OCI-LY7 (cell line): ENCODE data around the gene NDUFA12. TPM values are rescaled to one million over a fixed set of nuclear protein-coding genes. Genes with fewer than 3 reads are reported as not detected.

Experiments used
- BruUV-seq: library from RNA; stranded (reverse); fragments of 400-500 nt; replicated peaks from 2 replicates; lab custom pipeline; 2021; lab: Mats Ljungman, UMichigan
- CTCF ChIA-PET: fragments of 300-600 bp; sonication (Branson Sonifier 250); formaldehyde crosslinking; loops from one replicate; lab custom pipeline; 2022; ENCODE audit warnings: antibody characterized with exemption; ENCODE audit not compliant: unreplicated experiment; lab: Charles Lee
- POLR2A ChIA-PET: fragments of 300-600 bp; sonication (Branson Sonifier 250); formaldehyde crosslinking; loops from one replicate; lab custom pipeline; 2022; ENCODE audit warnings: antibody characterized with exemption; lab: Charles Lee
- DNase-seq: peaks from one replicate; pipeline ENCODE4 v3.0.0-alpha.2; 2015; ENCODE audit warnings: low spot score
- H2AFZ ChIP-seq: fragments of 200-600 bp; sonication (generic), shearing (Covaris generic); 2 replicates; pipeline ENCODE4 v1.6.1; 2014; ENCODE audit warnings: mild to moderate bottlenecking, antibody characterized with exemption, low read length, moderate library complexity
- H3K27ac ChIP-seq: fragments of 200-600 bp; sonication (generic); 2 replicates; pipeline ENCODE4 v1.5.1; 2014; ENCODE audit warnings: mixed run types, low read depth, mild to moderate bottlenecking, moderate library complexity, low read length, inconsistent platforms; ENCODE audit not compliant: poor library complexity, severe bottlenecking
- H3K36me3 ChIP-seq: fragments of 200-600 bp; sonication (generic); 2 replicates; pipeline ENCODE4 v1.6.1; 2014; ENCODE audit warnings: mild to moderate bottlenecking, antibody characterized with exemption, low read length, moderate library complexity, mixed read lengths; ENCODE audit not compliant: insufficient read depth
- H3K4me1 ChIP-seq: fragments of 200-600 bp; sonication (generic); 2 replicates; pipeline ENCODE4 v1.5.1; 2014; ENCODE audit warnings: mild to moderate bottlenecking, low read length; ENCODE audit not compliant: insufficient read depth, poor library complexity, severe bottlenecking
- H3K4me2 ChIP-seq: fragments of 200-600 bp; sonication (generic); 2 replicates; pipeline ENCODE4 v1.6.1; 2014; ENCODE audit warnings: mild to moderate bottlenecking, low read length
- H3K4me3 ChIP-seq: fragments of 200-600 bp; sonication (generic); 2 replicates; pipeline ENCODE4 v1.5.1; 2014; ENCODE audit warnings: mild to moderate bottlenecking, low read depth, low read length; ENCODE audit not compliant: poor library complexity, severe bottlenecking
- H3K79me2 ChIP-seq: fragments of 200-600 bp; sonication (generic); 2 replicates; pipeline ENCODE4 v1.6.1; 2016; ENCODE audit warnings: low read depth, mild to moderate bottlenecking, low read length, moderate library complexity, mixed read lengths; ENCODE audit not compliant: insufficient read depth
- H3K9me2 ChIP-seq: fragments of 200-600 bp; sonication (generic); 2 replicates; pipeline ENCODE4 v1.6.1; 2016; ENCODE audit warnings: mild to moderate bottlenecking, low read length, mixed read lengths; ENCODE audit not compliant: insufficient read depth
- H3K9me3 ChIP-seq: fragments of 200-600 bp; sonication (generic); 2 replicates; pipeline ENCODE4 v1.6.1; 2014; ENCODE audit warnings: mild to moderate bottlenecking, mixed run types, low read length, mixed read lengths
- H4K20me1 ChIP-seq: fragments of 200-600 bp; sonication (generic); 2 replicates; pipeline ENCODE4 v1.6.1; 2014; ENCODE audit warnings: mild to moderate bottlenecking, antibody characterized with exemption, low read length, moderate library complexity, mixed read lengths; ENCODE audit not compliant: insufficient read depth
- EZH2phosphoT487 ChIP-seq: fragments of 200-600 bp; sonication (generic); IDR thresholded peaks from 2 replicates; pipeline ENCODE4 v1.6.1; 2018; ENCODE audit warnings: low read depth, borderline replicate concordance, mild to moderate bottlenecking, mixed run types, antibody characterized with exemption, low read length, moderate library complexity, mixed read lengths
- intact Hi-C: fragments of 100-400 bp; cut with micrococcal nuclease; formaldehyde crosslinking; loops from one replicate; pipeline ENCODE4 v1.10.0; 2022; ENCODE audit not compliant: unreplicated experiment
- total RNA-seq, 2 experiments: library from RNA; depleted of rRNA in 1 of 2; stranded (reverse); fragments of >200 nt in 1 of 2; shearing (Covaris generic) in 1 of 2; gene quantifications; 2 replicates each; pipeline ENCODE4 v1.2.3, GENCODE V29; 2014 to 2022
- TF ChIP-seq, protein P1 (sequence below): fragments of 200-600 bp; sonication (generic); conservative IDR thresholded peaks from 2 replicates; pipeline ENCODE4 v1.5.1; 2014; ENCODE audit warnings: mild to moderate bottlenecking, antibody characterized with exemption, low read length, moderate library complexity, mixed read lengths

Gene NDUFA12
- total RNA-seq, 2 experiments from 2014 or later = 127 to 147 TPM

DNA sequence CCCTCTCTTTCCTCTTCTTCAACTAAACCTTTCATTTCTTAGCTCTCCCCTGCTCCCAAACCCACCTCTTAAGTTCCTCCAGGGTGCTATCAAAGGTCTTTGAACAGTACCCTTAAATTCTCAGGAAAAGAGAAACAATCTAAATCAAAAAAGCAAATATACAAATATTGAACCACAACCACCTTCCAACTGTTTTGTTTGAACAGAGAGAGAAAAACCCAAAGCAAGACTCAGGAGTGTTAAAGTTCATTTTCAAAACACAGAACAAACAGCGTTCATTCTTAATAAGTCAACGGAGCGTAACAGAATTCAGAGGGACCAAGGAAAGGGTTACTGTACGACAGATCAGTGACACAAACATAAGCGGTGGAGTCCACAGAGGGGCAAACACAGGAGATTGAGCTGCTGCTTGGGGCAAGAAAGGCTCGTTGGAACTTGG lies 73.3 kb downstream of the NDUFA12 start:
- BruUV-seq = no TSS peak
- Histone ChIP-seq H4K20me1 (no peaks in the 10 kb centered on the region), H3K79me2 (no peaks in the 10 kb centered on the region), H3K36me3 (no peaks in the 10 kb centered on the region), H2AFZ (no peak overlapping the region), H3K9me3 (no peaks in the 10 kb centered on the region), H3K4me2 (no peak overlapping the region), H3K4me3 (no peak overlapping the region), H3K27ac (no peak overlapping the region), H3K4me1 (no peaks in the 10 kb centered on the region), H3K9me2 (no peaks in the 10 kb centered on the region)
- intact Hi-C loops = no loop called here
- ChIA-PET CTCF (no interaction called here), POLR2A (interaction anchor here (0.6 to 1.5 kb wide), 3 partner anchors 18 to 58 kb away, joined by 3 to 5 read pairs (median 3); no protein-coding TSS in a partner anchor)
- DNase-seq = no peak
- no peak for TF ChIP-seq EZH2phosphoT487
- TF ChIP-seq, protein P1, sequence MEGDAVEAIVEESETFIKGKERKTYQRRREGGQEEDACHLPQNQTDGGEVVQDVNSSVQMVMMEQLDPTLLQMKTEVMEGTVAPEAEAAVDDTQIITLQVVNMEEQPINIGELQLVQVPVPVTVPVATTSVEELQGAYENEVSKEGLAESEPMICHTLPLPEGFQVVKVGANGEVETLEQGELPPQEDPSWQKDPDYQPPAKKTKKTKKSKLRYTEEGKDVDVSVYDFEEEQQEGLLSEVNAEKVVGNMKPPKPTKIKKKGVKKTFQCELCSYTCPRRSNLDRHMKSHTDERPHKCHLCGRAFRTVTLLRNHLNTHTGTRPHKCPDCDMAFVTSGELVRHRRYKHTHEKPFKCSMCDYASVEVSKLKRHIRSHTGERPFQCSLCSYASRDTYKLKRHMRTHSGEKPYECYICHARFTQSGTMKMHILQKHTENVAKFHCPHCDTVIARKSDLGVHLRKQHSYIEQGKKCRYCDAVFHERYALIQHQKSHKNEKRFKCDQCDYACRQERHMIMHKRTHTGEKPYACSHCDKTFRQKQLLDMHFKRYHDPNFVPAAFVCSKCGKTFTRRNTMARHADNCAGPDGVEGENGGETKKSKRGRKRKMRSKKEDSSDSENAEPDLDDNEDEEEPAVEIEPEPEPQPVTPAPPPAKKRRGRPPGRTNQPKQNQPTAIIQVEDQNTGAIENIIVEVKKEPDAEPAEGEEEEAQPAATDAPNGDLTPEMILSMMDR = no peak

DNA sequence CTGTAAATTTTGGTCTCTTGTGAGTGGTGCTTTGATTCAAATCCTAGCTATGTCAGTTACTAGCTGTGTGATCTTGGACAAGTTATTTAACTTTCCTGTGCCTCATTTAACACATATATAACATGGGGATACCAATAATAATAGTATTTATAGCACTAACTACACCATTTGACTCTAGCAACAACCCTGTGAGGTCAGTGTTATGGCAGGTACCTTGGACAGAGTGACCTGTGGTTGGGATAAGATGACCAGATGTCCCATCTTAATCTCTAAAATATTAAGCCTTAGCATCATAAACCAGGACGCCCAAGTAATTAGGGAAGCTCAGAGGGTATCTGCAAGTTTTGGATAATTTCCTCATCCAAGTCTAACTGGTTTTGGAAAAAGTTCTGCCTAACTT lies 73.7 kb downstream of the NDUFA12 start:
- intact Hi-C loops = no loop called here
- H3K27ac ChIP-seq = no peak overlapping the region
- no peaks in the 10 kb centered on the region for H3K9me2 ChIP-seq
- DNase-seq = no peak
- TF ChIP-seq, protein P1 = no peak
- TF ChIP-seq EZH2phosphoT487 = no peak
- BruUV-seq = no TSS peak
- no peaks in the 10 kb centered on the region for H3K9me3 ChIP-seq
- H3K79me2 ChIP-seq = no peaks in the 10 kb centered on the region
- no peak overlapping the region for H3K4me2 ChIP-seq
- CTCF ChIA-PET = no interaction called here
- no peak overlapping the region for H2AFZ ChIP-seq
- no peak overlapping the region for H3K4me3 ChIP-seq
- H3K36me3 ChIP-seq = no peaks in the 10 kb centered on the region
- H3K4me1 ChIP-seq = no peaks in the 10 kb centered on the region
- H4K20me1 ChIP-seq = no peaks in the 10 kb centered on the region
- POLR2A ChIA-PET = interaction anchor here (0.6 to 1.2 kb wide), 3 partner anchors 47 to 440 kb away, joined by 3 to 5 read pairs (median 4); no protein-coding TSS in a partner anchor

DNA sequence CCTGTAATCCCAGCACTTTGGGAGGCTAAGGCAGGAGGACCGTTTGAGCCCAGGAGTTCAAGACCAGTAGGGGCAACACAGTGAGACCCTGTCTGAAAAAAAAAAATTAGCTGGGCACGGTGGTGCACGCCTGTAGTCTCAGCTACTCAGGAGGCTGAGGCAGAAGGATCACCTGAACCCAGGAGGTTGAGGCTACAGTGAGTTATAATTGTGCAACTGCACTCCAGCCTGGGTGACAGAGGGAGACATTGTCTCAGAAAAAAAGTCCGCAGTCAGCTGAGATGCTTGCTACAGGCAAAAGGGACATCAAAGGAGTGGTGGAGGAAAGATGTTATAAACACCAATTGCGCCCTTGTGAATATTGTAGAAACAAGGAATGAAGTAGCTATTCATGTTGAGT lies 77.8 kb downstream of the NDUFA12 start:
- TF ChIP-seq EZH2phosphoT487 = no peak
- TF ChIP-seq, protein P1 = no peak
- DNase-seq = no peak
- no peaks in the 10 kb centered on the region for H3K36me3 ChIP-seq
- no peaks in the 10 kb centered on the region for H3K4me1 ChIP-seq
- CTCF ChIA-PET = interaction anchor here (0.6 kb wide), 2 partner anchors 37 to 46 kb away, joined by 3 read pairs; no protein-coding TSS in a partner anchor
- intact Hi-C loops = no loop called here
- no peak overlapping the region for H3K27ac ChIP-seq
- no peaks in the 10 kb centered on the region for H3K9me2 ChIP-seq
- POLR2A ChIA-PET = interaction anchor here (0.6 to 0.7 kb wide), 2 partner anchors 50 to 1682 kb away, joined by 3 read pairs; no protein-coding TSS in a partner anchor
- no peak overlapping the region for H3K4me2 ChIP-seq
- no peaks in the 10 kb centered on the region for H3K79me2 ChIP-seq
- no TSS peak for BruUV-seq
- no peaks in the 10 kb centered on the region for H4K20me1 ChIP-seq
- H2AFZ ChIP-seq = no peak overlapping the region
- no peaks in the 10 kb centered on the region for H3K9me3 ChIP-seq
- H3K4me3 ChIP-seq = no peak overlapping the region
